Progenitor cell of endocrine pancreas (in vitro differentiated cells): Measurements from ENCODE around the gene MTPN. TPM values are rescaled to one million over a fixed set of nuclear protein-coding genes. Genes with fewer than 3 reads are reported as not detected.

ENCODE experiments used
- DNase-seq: peaks from one replicate; pipeline ENCODE4 v3.0.0; 2021; ENCODE audit warnings: low spot score; ENCODE audit not compliant: unreplicated experiment
- H3K27ac Mint-ChIP-seq: 2 replicates; pipeline ENCODE4 v1.8.0; 2021; ENCODE audit warnings: mild to moderate bottlenecking, moderate library complexity, mixed read lengths
- H3K27me3 Mint-ChIP-seq: 2 replicates; pipeline ENCODE4 v1.8.0; 2021; ENCODE audit warnings: mixed read lengths
- H3K36me3 Mint-ChIP-seq: 2 replicates; pipeline ENCODE4 v1.8.0; 2022; ENCODE audit warnings: mixed read lengths; ENCODE audit not compliant: insufficient read depth
- H3K4me1 Mint-ChIP-seq: 2 replicates; pipeline ENCODE4 v1.8.0; 2021; ENCODE audit warnings: low read depth, mixed read lengths
- H3K4me3 Mint-ChIP-seq: 2 replicates; pipeline ENCODE4 v1.8.0; 2021; ENCODE audit warnings: low read depth, mild to moderate bottlenecking, moderate library complexity, mixed read lengths
- H3K9me3 Mint-ChIP-seq: 2 replicates; pipeline ENCODE4 v1.8.0; 2021; ENCODE audit warnings: low read depth, mixed read lengths
- total RNA-seq: library from RNA; stranded (reverse); gene quantifications from 2 replicates; pipeline ENCODE4 v1.2.1, GENCODE V29; 2021
- TF ChIP-seq, protein P1 (sequence below): fragments of 200-600 bp; sonication (generic); IDR thresholded peaks from one replicate; pipeline ENCODE4 v1.5.0; 2021; ENCODE audit warnings: antibody characterized with exemption, mild to moderate bottlenecking; ENCODE audit not compliant: unreplicated experiment

MTPN gene
- total RNA-seq, 1 donor from 2014 or later: 91.6 TPM

DNA sequence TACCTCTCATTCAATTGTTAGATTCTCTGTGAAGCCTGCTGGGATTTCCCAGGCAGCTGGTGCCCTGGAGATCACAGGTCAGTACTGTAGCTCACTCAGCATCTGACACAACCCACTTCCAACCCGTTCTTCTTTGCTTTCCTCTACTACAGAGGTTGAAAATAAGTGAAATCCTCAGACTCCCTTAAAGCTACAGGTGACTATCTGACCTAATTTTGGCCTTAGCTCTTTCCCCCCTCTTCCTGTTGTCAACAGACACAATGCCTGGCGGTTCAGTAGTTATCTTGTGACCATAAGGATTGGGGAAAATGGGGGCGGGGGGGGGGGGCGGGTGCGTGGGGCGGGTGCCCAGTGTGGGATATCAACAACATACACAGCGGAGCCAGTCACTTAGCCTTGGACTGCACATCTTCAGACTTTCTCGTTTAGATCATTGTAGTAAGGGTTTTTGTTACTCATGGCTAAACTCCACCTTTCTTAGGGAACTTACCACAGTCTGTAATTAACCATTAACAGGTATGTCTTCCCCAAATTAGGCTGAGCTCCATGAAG, 37.8 kb downstream of the MTPN start:
- H3K27ac Mint-ChIP-seq: peak overlapping the region; percentile 34
- peaks cover 43% of the 10 kb centered on the region for H3K4me1 Mint-ChIP-seq
- H3K9me3 Mint-ChIP-seq: no peaks in the 10 kb centered on the region
- TF ChIP-seq, protein P1, sequence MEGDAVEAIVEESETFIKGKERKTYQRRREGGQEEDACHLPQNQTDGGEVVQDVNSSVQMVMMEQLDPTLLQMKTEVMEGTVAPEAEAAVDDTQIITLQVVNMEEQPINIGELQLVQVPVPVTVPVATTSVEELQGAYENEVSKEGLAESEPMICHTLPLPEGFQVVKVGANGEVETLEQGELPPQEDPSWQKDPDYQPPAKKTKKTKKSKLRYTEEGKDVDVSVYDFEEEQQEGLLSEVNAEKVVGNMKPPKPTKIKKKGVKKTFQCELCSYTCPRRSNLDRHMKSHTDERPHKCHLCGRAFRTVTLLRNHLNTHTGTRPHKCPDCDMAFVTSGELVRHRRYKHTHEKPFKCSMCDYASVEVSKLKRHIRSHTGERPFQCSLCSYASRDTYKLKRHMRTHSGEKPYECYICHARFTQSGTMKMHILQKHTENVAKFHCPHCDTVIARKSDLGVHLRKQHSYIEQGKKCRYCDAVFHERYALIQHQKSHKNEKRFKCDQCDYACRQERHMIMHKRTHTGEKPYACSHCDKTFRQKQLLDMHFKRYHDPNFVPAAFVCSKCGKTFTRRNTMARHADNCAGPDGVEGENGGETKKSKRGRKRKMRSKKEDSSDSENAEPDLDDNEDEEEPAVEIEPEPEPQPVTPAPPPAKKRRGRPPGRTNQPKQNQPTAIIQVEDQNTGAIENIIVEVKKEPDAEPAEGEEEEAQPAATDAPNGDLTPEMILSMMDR: no peak
- DNase-seq: no peak
- H3K4me3 Mint-ChIP-seq: no peak overlapping the region
- H3K27me3 Mint-ChIP-seq: no peaks in the 10 kb centered on the region
- H3K36me3 Mint-ChIP-seq: peaks cover 5% of the 10 kb centered on the region

DNA sequence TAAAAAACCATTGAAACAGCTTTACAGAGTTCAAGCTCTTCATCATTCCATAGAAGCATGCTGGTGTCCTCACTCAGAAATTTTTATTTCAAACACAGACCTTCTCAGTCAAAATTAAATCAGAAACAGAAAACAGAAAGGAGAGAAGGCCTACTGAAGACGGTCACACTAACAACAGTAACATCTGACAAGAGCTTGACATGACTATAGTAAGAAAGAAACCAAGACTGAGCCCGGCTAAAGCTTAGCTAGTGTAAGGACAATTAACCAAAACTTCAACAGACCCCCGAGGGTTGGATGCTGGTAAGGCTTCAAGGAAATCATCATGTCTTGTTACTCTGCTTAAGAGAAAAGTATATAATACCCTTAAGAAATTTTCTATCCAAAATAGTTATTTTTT, 38.6 kb downstream of the MTPN start:
- Mint-ChIP-seq H3K27ac (no peak overlapping the region), H3K36me3 (peaks cover 6% of the 10 kb centered on the region), H3K27me3 (no peaks in the 10 kb centered on the region), H3K4me1 (peaks cover 49% of the 10 kb centered on the region), H3K4me3 (no peak overlapping the region), H3K9me3 (no peaks in the 10 kb centered on the region)
- TF ChIP-seq, protein P1: no peak
- DNase-seq: no peak

DNA sequence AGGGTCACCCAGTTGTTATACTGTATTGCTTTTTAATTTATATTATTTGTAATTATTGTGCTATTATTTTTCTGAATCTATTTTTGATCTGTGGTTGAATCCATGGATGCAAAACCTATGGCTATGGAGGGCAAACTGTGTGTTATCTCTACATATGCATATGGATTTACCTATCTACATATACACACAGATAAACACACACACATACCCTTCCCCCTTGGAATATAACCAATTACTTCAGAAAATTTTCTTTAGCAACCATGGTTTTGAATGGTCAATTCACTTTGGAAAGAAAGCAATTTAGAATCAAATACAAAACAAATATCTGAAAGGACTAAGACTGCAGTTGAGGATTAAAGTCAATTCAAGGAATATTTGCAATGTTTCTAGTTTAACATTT, 39.1 kb downstream of the MTPN start:
- Mint-ChIP-seq H3K27ac (no peak overlapping the region), H3K27me3 (no peaks in the 10 kb centered on the region), H3K9me3 (no peaks in the 10 kb centered on the region), H3K4me1 (peaks cover 45% of the 10 kb centered on the region), H3K36me3 (peaks cover 6% of the 10 kb centered on the region), H3K4me3 (no peak overlapping the region)
- no peak for DNase-seq
- TF ChIP-seq, protein P1: no peak

DNA sequence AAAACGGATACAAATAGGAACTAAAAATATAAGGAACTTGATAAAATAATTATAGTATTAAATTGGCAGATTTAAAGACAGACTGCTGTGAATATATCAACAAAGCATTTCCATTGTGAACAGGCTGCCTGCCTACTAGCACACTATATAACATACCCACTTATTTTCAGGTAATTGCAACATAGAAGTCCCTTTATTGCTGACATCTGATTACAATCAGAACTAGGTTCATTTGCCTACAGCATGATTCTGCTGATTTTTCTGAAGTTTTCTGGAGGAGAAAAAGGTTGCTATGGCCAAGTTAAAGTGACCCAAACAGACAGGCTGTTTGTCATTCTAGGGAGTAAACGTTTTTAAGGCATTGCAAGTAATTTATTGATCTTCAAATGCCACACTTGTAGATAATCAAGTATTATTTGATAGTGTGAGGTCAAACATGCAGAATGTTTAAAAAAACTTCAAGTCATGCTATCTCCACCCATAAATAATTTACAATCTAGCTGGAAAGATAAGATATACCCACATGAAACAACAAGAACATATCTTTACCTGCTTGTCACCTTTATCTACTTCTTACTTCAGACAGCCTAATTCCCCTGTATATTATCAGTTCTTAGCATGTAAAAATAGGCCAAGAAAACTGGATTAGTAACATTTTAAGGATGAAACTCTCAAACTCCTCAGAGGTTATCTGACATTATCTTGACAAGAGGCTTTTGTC, 40.5 kb downstream of the MTPN start:
- DNase-seq: no peak
- peaks cover 6% of the 10 kb centered on the region for H3K36me3 Mint-ChIP-seq
- no peaks in the 10 kb centered on the region for H3K9me3 Mint-ChIP-seq
- no peaks in the 10 kb centered on the region for H3K27me3 Mint-ChIP-seq
- H3K4me3 Mint-ChIP-seq: no peak overlapping the region
- H3K4me1 Mint-ChIP-seq: peaks cover 45% of the 10 kb centered on the region
- TF ChIP-seq, protein P1: no peak
- H3K27ac Mint-ChIP-seq: peak overlapping the region; percentile 65

DNA sequence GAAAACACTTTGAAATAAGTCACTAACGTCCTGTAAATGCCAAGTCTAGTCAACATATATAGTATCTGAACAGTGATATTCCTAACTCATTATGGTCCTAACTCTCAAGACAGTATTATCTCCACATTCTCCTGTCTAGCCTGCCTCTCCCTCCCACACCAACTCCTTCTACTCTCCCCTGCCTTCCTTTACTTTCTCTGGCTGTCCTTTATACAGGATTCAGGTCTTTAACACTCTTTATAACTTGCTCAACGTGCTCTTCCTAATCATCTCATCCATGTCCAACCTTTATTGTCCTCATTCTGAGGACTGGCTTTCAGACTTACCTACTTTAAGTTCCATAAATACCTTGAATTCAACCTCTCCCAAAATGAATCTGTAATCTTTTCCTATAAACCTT, 42.5 kb downstream of the MTPN start:
- no peak for DNase-seq
- TF ChIP-seq, protein P1: no peak
- Mint-ChIP-seq H3K9me3 (no peaks in the 10 kb centered on the region), H3K4me3 (no peak overlapping the region), H3K36me3 (peaks cover 4% of the 10 kb centered on the region), H3K27me3 (no peaks in the 10 kb centered on the region), H3K4me1 (peaks cover 62% of the 10 kb centered on the region), H3K27ac (no peak overlapping the region)
